Measurements from ENCODE around the gene FAHD2A. TPM values are rescaled to one million over a fixed set of nuclear protein-coding genes. Genes with fewer than 3 reads are reported as not detected.
A peak's percentile ranks its signal among the peaks of the same experiment; 100 is the strongest.
"Not testable (repeated sequence)": the region's sequence is repeated elsewhere in the genome, so short reads cannot be mapped to it uniquely, and the experiment has no call there.

Gene FAHD2A
- total RNA-seq, 1 donor from 2014 or later, result 36.4 TPM

GRCh38 chr2:95403204-95403721, 755 bp downstream of the FAHD2A start:
- Histone ChIP-seq H3K4me2 (peak overlapping the region; percentile 89), H3K9ac (peak overlapping the region; percentile 90), H3K4me3 (peak overlapping the region; percentile 93), H3K79me2 (ENCODE audit: low read depth) (peaks cover 21% of the 10 kb centered on the region), H2AFZ (replicated peaks) (peak overlapping the region; percentile 94)
- not testable (repeated sequence) for H3K27me3 ChIP-seq; H4K20me1 ChIP-seq (ENCODE audit: low read depth); H3K4me1 ChIP-seq; H3F3A ChIP-seq (ENCODE audit: low read depth); H3K27me3 Mint-ChIP-seq (ENCODE audit: insufficient read depth, low read depth); H3K36me3 Mint-ChIP-seq; H3K36me3 ChIP-seq; H3K9me3 ChIP-seq (ENCODE audit: low read depth); H3K27ac ChIP-seq; DNase-seq (ENCODE audit: low spot score); H3K9me3 Mint-ChIP-seq
- H3K4me1 Mint-ChIP-seq, result peaks cover 18% of the 10 kb centered on the region
- peak; percentile 34 for TF ChIP-seq CTCF (IDR thresholded peaks at IDR 0.05)
- H3K27ac Mint-ChIP-seq, result peak overlapping the region; percentile 96
- peak overlapping the region; percentile 97 for H3K4me3 Mint-ChIP-seq

- Mint-ChIP-seq H3K27ac (peak overlapping the region; percentile 14), H3K4me3 (peak overlapping the region; percentile 97), H3K4me1 (peaks cover 18% of the 10 kb centered on the region)
- H3K9me3 ChIP-seq (ENCODE audit: low read depth); H3K27ac ChIP-seq; H3K9me3 Mint-ChIP-seq; H3K9ac ChIP-seq; H3K27me3 ChIP-seq; DNase-seq (ENCODE audit: low spot score); H3K27me3 Mint-ChIP-seq (ENCODE audit: insufficient read depth, low read depth); H3K36me3 ChIP-seq; H2AFZ ChIP-seq (replicated peaks); H3F3A ChIP-seq (ENCODE audit: low read depth); H3K4me1 ChIP-seq; H3K36me3 Mint-ChIP-seq; H4K20me1 ChIP-seq (ENCODE audit: low read depth): not testable (repeated sequence)
- H3K4me2 ChIP-seq, result peak overlapping the region; percentile 89
- peak overlapping the region; percentile 93 for H3K4me3 ChIP-seq
- peaks cover 21% of the 10 kb centered on the region for H3K79me2 ChIP-seq (ENCODE audit: low read depth)
These were observed 1.3 kb downstream of the FAHD2A start for GRCh38 chr2:95403824-95404223.

- H3K36me3 ChIP-seq; H3K4me3 ChIP-seq; DNase-seq (ENCODE audit: low spot score); H3K27ac ChIP-seq; H3K27me3 Mint-ChIP-seq (ENCODE audit: insufficient read depth, low read depth); H3K4me1 ChIP-seq; H3K9me3 Mint-ChIP-seq; H3K27ac Mint-ChIP-seq; H3K27me3 ChIP-seq; H3F3A ChIP-seq (ENCODE audit: low read depth); H3K36me3 Mint-ChIP-seq; H3K9ac ChIP-seq; H3K9me3 ChIP-seq (ENCODE audit: low read depth); H2AFZ ChIP-seq (replicated peaks); H4K20me1 ChIP-seq (ENCODE audit: low read depth); H3K4me2 ChIP-seq: not testable (repeated sequence)
- peaks cover 21% of the 10 kb centered on the region for H3K79me2 ChIP-seq (ENCODE audit: low read depth)
- Mint-ChIP-seq H3K4me1 (peaks cover 18% of the 10 kb centered on the region), H3K4me3 (peak overlapping the region; percentile 73)
These were observed 2.2 kb downstream of the FAHD2A start for GRCh38 chr2:95404676-95405075.

GRCh38 chr2:95411239-95411638, 8.7 kb downstream of the FAHD2A start:
- not testable (repeated sequence) for H2AFZ ChIP-seq (replicated peaks); H4K20me1 ChIP-seq (ENCODE audit: low read depth); H3K4me3 Mint-ChIP-seq; H3F3A ChIP-seq (ENCODE audit: low read depth); H3K9ac ChIP-seq; H3K27me3 ChIP-seq; H3K27ac Mint-ChIP-seq; DNase-seq (ENCODE audit: low spot score); H3K9me3 Mint-ChIP-seq; H3K79me2 ChIP-seq (ENCODE audit: low read depth); H3K36me3 ChIP-seq; H3K4me3 ChIP-seq; H3K4me2 ChIP-seq; H3K27ac ChIP-seq; H3K4me1 ChIP-seq; H3K9me3 ChIP-seq (ENCODE audit: low read depth); H3K27me3 Mint-ChIP-seq (ENCODE audit: insufficient read depth, low read depth); H3K4me1 Mint-ChIP-seq
- H3K36me3 Mint-ChIP-seq, result peaks cover 13% of the 10 kb centered on the region

GRCh38 chr2:95414015-95414594, 11.6 kb downstream of the FAHD2A start:
- H3K9me3 Mint-ChIP-seq; H3K9me3 ChIP-seq (ENCODE audit: low read depth); H4K20me1 ChIP-seq (ENCODE audit: low read depth); H3K27me3 ChIP-seq; H3K4me2 ChIP-seq; H3K4me3 ChIP-seq; H3K27ac ChIP-seq; H3K79me2 ChIP-seq (ENCODE audit: low read depth); H3K4me3 Mint-ChIP-seq; H3K4me1 Mint-ChIP-seq; H3K27me3 Mint-ChIP-seq (ENCODE audit: insufficient read depth, low read depth); H3K9ac ChIP-seq; H2AFZ ChIP-seq (replicated peaks); H3K36me3 ChIP-seq; H3K4me1 ChIP-seq; H3F3A ChIP-seq (ENCODE audit: low read depth): not testable (repeated sequence)
- DNase-seq (ENCODE audit: low spot score), result peak; percentile 71
- TF ChIP-seq CTCF (IDR thresholded peaks at IDR 0.05), result peak; percentile 77
- Mint-ChIP-seq H3K36me3 (peaks cover 10% of the 10 kb centered on the region), H3K27ac (peak overlapping the region; percentile 54)

- not testable (repeated sequence) for H3K9me3 ChIP-seq (ENCODE audit: low read depth); H3K4me1 Mint-ChIP-seq; H3K79me2 ChIP-seq (ENCODE audit: low read depth); H3K27ac Mint-ChIP-seq; H3K27me3 ChIP-seq; H3K36me3 ChIP-seq; H3K4me3 Mint-ChIP-seq; H3K27me3 Mint-ChIP-seq (ENCODE audit: insufficient read depth, low read depth); H3K9me3 Mint-ChIP-seq; H3K4me2 ChIP-seq; H4K20me1 ChIP-seq (ENCODE audit: low read depth); H3K4me1 ChIP-seq; H3F3A ChIP-seq (ENCODE audit: low read depth); DNase-seq (ENCODE audit: low spot score); H3K9ac ChIP-seq; H3K4me3 ChIP-seq; H2AFZ ChIP-seq (replicated peaks); H3K27ac ChIP-seq
- peaks cover 10% of the 10 kb centered on the region for H3K36me3 Mint-ChIP-seq
These were observed 12.6 kb downstream of the FAHD2A start for GRCh38 chr2:95415138-95415537.

- H3K4me1 Mint-ChIP-seq, H3K27ac Mint-ChIP-seq, H3K36me3 ChIP-seq: not testable (repeated sequence)
These were observed 13.1 kb downstream of the FAHD2A start for GRCh38 chr2:95415561-95415960.

More at GRCh38 chr2:95415561-95415960, 13.1 kb downstream of the FAHD2A start:
- H2AFZ ChIP-seq (replicated peaks); H3K4me3 Mint-ChIP-seq; H3K9ac ChIP-seq; H3F3A ChIP-seq (ENCODE audit: low read depth); H4K20me1 ChIP-seq (ENCODE audit: low read depth); H3K79me2 ChIP-seq (ENCODE audit: low read depth); H3K27me3 ChIP-seq; H3K9me3 ChIP-seq (ENCODE audit: low read depth); H3K4me2 ChIP-seq; H3K27me3 Mint-ChIP-seq (ENCODE audit: insufficient read depth, low read depth); H3K27ac ChIP-seq; H3K4me3 ChIP-seq; H3K4me1 ChIP-seq; H3K9me3 Mint-ChIP-seq; DNase-seq (ENCODE audit: low spot score): not testable (repeated sequence)
- H3K36me3 Mint-ChIP-seq, result peaks cover 10% of the 10 kb centered on the region
